SK-N-SH (cell line): Measurements from ENCODE around the gene TANC2. TPM values are rescaled to one million over a fixed set of nuclear protein-coding genes. Genes with fewer than 3 reads are reported as not detected.

Experiments used
- CTCF ChIA-PET: fragments of 300-600, 350-600 bp; formaldehyde crosslinking; extraction: SDS; loops from one replicate; lab custom pipeline; 2021; lab: Yijun Ruan, JAX
- POLR2A ChIA-PET: fragments of 350-600 bp; sonication (Branson Sonifier 250); formaldehyde crosslinking; extraction: SDS; loops from one replicate; lab custom pipeline; 2020; ENCODE audit warnings: antibody characterized with exemption, inconsistent platforms; lab: Yijun Ruan, JAX
- DNase-seq: peaks from one replicate; pipeline ENCODE4 v3.0.0; 2012
- H2AFZ ChIP-seq: fragments of 200-600 bp; sonication (generic); 2 replicates; pipeline ENCODE4 v1.8.1; 2016; ENCODE audit warnings: antibody characterized with exemption, mild to moderate bottlenecking, low read depth
- H3F3A ChIP-seq: fragments of 200-600 bp; sonication (generic); replicated peaks from 2 replicates; pipeline ENCODE3; 2016; ENCODE audit warnings: antibody characterized with exemption, mild to moderate bottlenecking; ENCODE audit not compliant: insufficient read depth
- H3K27ac ChIP-seq, 2 experiments: fragments of 200-500 bp in 1 of 2; fragments of 200-600 bp in 1 of 2; sonication (Bioruptor generic) in 1 of 2; sonication (generic), shearing (Covaris generic) in 1 of 2; 2 replicates each; pipeline versions ENCODE4 v1.5.1 to v1.6.1; 2014 to 2016; ENCODE audit warnings: low read depth in 2 of 2, inconsistent platforms in 1 of 2, low read length in 1 of 2, mild to moderate bottlenecking in 1 of 2, mixed read lengths in 1 of 2
- H3K27me3 ChIP-seq: fragments of 200-600 bp; sonication (generic), shearing (Covaris generic); 2 replicates; pipeline ENCODE4 v1.6.1; 2016; ENCODE audit warnings: mixed run types; ENCODE audit not compliant: insufficient read depth
- H3K36me3 ChIP-seq, 2 experiments: fragments of 200-500 bp in 1 of 2; fragments of 200-600 bp in 1 of 2; sonication (Bioruptor generic) in 1 of 2; sonication (generic) in 1 of 2; replicated peaks in 1 of 2; 2 replicates each; pipeline versions ENCODE3 to v1.5.1; 2014 to 2016; ENCODE audit warnings: low read length in 1 of 2, mild to moderate bottlenecking in 1 of 2; ENCODE audit not compliant: insufficient read depth in 2 of 2, control insufficient read depth in 1 of 2
- H3K4me1 ChIP-seq, 2 experiments: fragments of 200-500 bp in 1 of 2; fragments of 200-600 bp in 1 of 2; sonication (Bioruptor generic) in 1 of 2; sonication (generic), shearing (Covaris generic) in 1 of 2; 2 replicates each; pipeline versions ENCODE4 v1.5.1 to v1.6.1; 2014 to 2016; ENCODE audit warnings: low read depth in 1 of 2, low read length in 1 of 2, mixed run types in 1 of 2; ENCODE audit not compliant: insufficient read depth in 2 of 2, control insufficient read depth in 1 of 2
- H3K4me2 ChIP-seq: fragments of 200-600 bp; sonication (generic), shearing (Covaris generic); 2 replicates; pipeline ENCODE4 v1.6.1; 2017; ENCODE audit warnings: mixed run types
- H3K4me3 ChIP-seq, 2 experiments: fragments of 200-500 bp in 1 of 2; fragments of 200-600 bp in 1 of 2; sonication (Bioruptor generic) in 1 of 2; sonication (generic), shearing (Covaris generic) in 1 of 2; 2 replicates each; pipeline versions ENCODE4 v1.5.1 to v1.8.1; 2014 to 2016; ENCODE audit warnings: low read depth in 2 of 2, inconsistent platforms in 1 of 2, low read length in 1 of 2, mild to moderate bottlenecking in 1 of 2, mixed read lengths in 1 of 2, moderate library complexity in 1 of 2
- H3K79me2 ChIP-seq: fragments of 200-600 bp; sonication (generic); 2 replicates; pipeline ENCODE4 v1.8.1; 2017; ENCODE audit warnings: mild to moderate bottlenecking; ENCODE audit not compliant: insufficient read depth
- H3K9ac ChIP-seq: fragments of 200-600 bp; sonication (generic); 2 replicates; pipeline ENCODE4 v1.6.1; 2017; ENCODE audit warnings: mixed run types
- H3K9me2 ChIP-seq: fragments of 200-600 bp; sonication (generic); 2 replicates; pipeline ENCODE4 v1.6.1; 2017; ENCODE audit warnings: mixed run types
- H3K9me3 ChIP-seq: fragments of 200-600 bp; sonication (generic); 2 replicates; pipeline ENCODE4 v1.6.1; 2017; ENCODE audit warnings: mixed run types, mild to moderate bottlenecking, moderate library complexity
- H4K20me1 ChIP-seq: fragments of 200-600 bp; sonication (generic); 2 replicates; pipeline ENCODE4 v1.6.1; 2017; ENCODE audit warnings: mild to moderate bottlenecking, mixed run types; ENCODE audit not compliant: insufficient read depth
- ELF1 ChIP-seq: IDR thresholded peaks from 2 replicates; pipeline ENCODE4 v1.4.0; 2012
- EP300 ChIP-seq, 2 experiments: IDR thresholded peaks; 2 replicates each; pipeline versions ENCODE4 v1.4.0 to v1.6.1; 2012; ENCODE audit warnings: borderline replicate concordance in 1 of 2, low read depth in 1 of 2, low read length in 1 of 2
- EZH2phosphoT487 ChIP-seq: fragments of 200-600 bp; sonication (generic); IDR thresholded peaks from 2 replicates; pipeline ENCODE4 v1.6.1; 2017; ENCODE audit warnings: low read depth, mixed run types, mild to moderate bottlenecking, antibody characterized with exemption, moderate library complexity, borderline replicate concordance
- GABPA ChIP-seq: IDR thresholded peaks from 2 replicates; pipeline ENCODE4 v1.4.0; 2012; ENCODE audit warnings: low read depth, mild to moderate bottlenecking
- GATA2 ChIP-seq: sonication (generic); formaldehyde crosslinking; IDR thresholded peaks from 2 replicates; pipeline ENCODE4 v1.5.0; 2020; ENCODE audit warnings: mild to moderate bottlenecking, missing genetic modification reagents
- MAX ChIP-seq: IDR thresholded peaks from 2 replicates; pipeline ENCODE4 v1.4.0; 2012; ENCODE audit warnings: low read depth
- MEF2A ChIP-seq: IDR thresholded peaks from 2 replicates; pipeline ENCODE4 v1.4.0; 2012; ENCODE audit warnings: low read depth, borderline replicate concordance
- MXI1 ChIP-seq: IDR thresholded peaks from 2 replicates; pipeline ENCODE4 v1.6.1; 2012; ENCODE audit warnings: mild to moderate bottlenecking, low read depth, low read length, improper control_type of control experiment
- RCOR1 ChIP-seq: fragments of 150-350 bp; IDR thresholded peaks from 2 replicates; pipeline ENCODE4 v1.6.1; 2017; ENCODE audit warnings: antibody characterized with exemption, low read length
- RFX5 ChIP-seq: IDR thresholded peaks from 2 replicates; pipeline ENCODE4 v1.6.1; 2012; ENCODE audit warnings: mild to moderate bottlenecking, improper control_type of control experiment, low read length
- TAF1 ChIP-seq: IDR thresholded peaks from 2 replicates; pipeline ENCODE4 v1.6.1; 2012; ENCODE audit warnings: low read depth, mild to moderate bottlenecking, low read length, moderate library complexity, borderline replicate concordance
- TEAD4 ChIP-seq: IDR thresholded peaks from 2 replicates; pipeline ENCODE4 v1.4.0; 2012; ENCODE audit warnings: mild to moderate bottlenecking, borderline replicate concordance; ENCODE audit not compliant: insufficient read depth
- USF2 ChIP-seq: fragments of 150-350 bp; IDR thresholded peaks from 2 replicates; pipeline ENCODE4 v1.6.1; 2017; ENCODE audit warnings: antibody characterized with exemption, low read length, low read depth, borderline replicate concordance
- YY1 ChIP-seq: IDR thresholded peaks from 2 replicates; pipeline ENCODE4 v1.4.0; 2012; ENCODE audit warnings: low read depth, mild to moderate bottlenecking
- WGBS: methylation state at CpG from one replicate; pipeline ENCODE4 v1.1.6; 2017; ENCODE audit warnings: low lambda C conversion rate; 5-methylcytosine and 5-hydroxymethylcytosine counted together
- polyA plus RNA-seq, 3 experiments: library from polyadenylated mRNA; depleted of rRNA; stranded (reverse); fragments of >200 nt; gene quantifications; 2 replicates each; pipeline ENCODE4 v1.2.3, GENCODE V29; 2012
- TF ChIP-seq, protein P1 (sequence below): IDR thresholded peaks from 2 replicates; pipeline ENCODE4 v1.6.1; 2012; ENCODE audit warnings: mild to moderate bottlenecking, low read depth, low read length, moderate library complexity
- TF ChIP-seq, protein P2 (sequence below): fragments of 150-350 bp; IDR thresholded peaks from 2 replicates; pipeline ENCODE4 v1.6.1; 2016; ENCODE audit warnings: mild to moderate bottlenecking, low read depth, low read length
- TF ChIP-seq, protein P3 (sequence below): fragments of 200-600 bp; sonication (generic); IDR thresholded peaks from 2 replicates; pipeline ENCODE4 v1.6.1; 2017; ENCODE audit warnings: antibody characterized with exemption, mild to moderate bottlenecking, moderate library complexity
- TF ChIP-seq, protein P4 (sequence below): IDR thresholded peaks from 2 replicates; pipeline ENCODE4 v1.4.0; 2012; ENCODE audit warnings: low read depth, borderline replicate concordance

TANC2 gene
- polyA plus RNA-seq, 1 of the 3 experiments (the other 2 are of a cell fraction), result 23.0 TPM

GRCh38 chr17:62923258-62924150 is 42.5 kb upstream of the TANC2 start:
- Histone ChIP-seq H3K4me3 (no peak overlapping the region), H3K9ac (no peak overlapping the region), H3K27ac (peak overlapping the region in 1 of 2 experiments; percentile 86; a peak in 2 of 4 replicates), H3K27me3 (no peaks in the 10 kb centered on the region), H3F3A (no peaks in the 10 kb centered on the region), H3K9me2 (no peaks in the 10 kb centered on the region), H4K20me1 (no peaks in the 10 kb centered on the region), H3K4me1 (peaks cover 0 to 18% of the 10 kb centered on the region in 2 experiments; a peak in 2 of 4 replicates), H3K79me2 (no peaks in the 10 kb centered on the region), H3K4me2 (no peak overlapping the region), H3K9me3 (no peaks in the 10 kb centered on the region), H2AFZ (no peak overlapping the region), H3K36me3 (no peaks in the 10 kb centered on the region)
- WGBS, result 70% methylated on average over 11 of the region's 11 CpGs
- no peak for TF ChIP-seq MAX
- TF ChIP-seq EZH2phosphoT487, result no peak
- no peak for TF ChIP-seq ELF1
- TF ChIP-seq, protein P1, sequence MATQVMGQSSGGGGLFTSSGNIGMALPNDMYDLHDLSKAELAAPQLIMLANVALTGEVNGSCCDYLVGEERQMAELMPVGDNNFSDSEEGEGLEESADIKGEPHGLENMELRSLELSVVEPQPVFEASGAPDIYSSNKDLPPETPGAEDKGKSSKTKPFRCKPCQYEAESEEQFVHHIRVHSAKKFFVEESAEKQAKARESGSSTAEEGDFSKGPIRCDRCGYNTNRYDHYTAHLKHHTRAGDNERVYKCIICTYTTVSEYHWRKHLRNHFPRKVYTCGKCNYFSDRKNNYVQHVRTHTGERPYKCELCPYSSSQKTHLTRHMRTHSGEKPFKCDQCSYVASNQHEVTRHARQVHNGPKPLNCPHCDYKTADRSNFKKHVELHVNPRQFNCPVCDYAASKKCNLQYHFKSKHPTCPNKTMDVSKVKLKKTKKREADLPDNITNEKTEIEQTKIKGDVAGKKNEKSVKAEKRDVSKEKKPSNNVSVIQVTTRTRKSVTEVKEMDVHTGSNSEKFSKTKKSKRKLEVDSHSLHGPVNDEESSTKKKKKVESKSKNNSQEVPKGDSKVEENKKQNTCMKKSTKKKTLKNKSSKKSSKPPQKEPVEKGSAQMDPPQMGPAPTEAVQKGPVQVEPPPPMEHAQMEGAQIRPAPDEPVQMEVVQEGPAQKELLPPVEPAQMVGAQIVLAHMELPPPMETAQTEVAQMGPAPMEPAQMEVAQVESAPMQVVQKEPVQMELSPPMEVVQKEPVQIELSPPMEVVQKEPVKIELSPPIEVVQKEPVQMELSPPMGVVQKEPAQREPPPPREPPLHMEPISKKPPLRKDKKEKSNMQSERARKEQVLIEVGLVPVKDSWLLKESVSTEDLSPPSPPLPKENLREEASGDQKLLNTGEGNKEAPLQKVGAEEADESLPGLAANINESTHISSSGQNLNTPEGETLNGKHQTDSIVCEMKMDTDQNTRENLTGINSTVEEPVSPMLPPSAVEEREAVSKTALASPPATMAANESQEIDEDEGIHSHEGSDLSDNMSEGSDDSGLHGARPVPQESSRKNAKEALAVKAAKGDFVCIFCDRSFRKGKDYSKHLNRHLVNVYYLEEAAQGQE, result no peak
- TF ChIP-seq, protein P2, sequence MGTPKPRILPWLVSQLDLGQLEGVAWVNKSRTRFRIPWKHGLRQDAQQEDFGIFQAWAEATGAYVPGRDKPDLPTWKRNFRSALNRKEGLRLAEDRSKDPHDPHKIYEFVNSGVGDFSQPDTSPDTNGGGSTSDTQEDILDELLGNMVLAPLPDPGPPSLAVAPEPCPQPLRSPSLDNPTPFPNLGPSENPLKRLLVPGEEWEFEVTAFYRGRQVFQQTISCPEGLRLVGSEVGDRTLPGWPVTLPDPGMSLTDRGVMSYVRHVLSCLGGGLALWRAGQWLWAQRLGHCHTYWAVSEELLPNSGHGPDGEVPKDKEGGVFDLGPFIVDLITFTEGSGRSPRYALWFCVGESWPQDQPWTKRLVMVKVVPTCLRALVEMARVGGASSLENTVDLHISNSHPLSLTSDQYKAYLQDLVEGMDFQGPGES, result no peak
- TF ChIP-seq EP300 (IDR thresholded peaks at IDR 0.05; ENCODE audit: borderline replicate concordance in 1 of 2, low read depth in 1 of 2, low read length in 1 of 2), result peak in 1 of 2 experiments; percentile 65; a peak in 1 of 4 replicates
- no peak for TF ChIP-seq MEF2A
- TF ChIP-seq TEAD4, result no peak
- TF ChIP-seq YY1, result no peak
- no peak for TF ChIP-seq USF2
- TF ChIP-seq, protein P3, sequence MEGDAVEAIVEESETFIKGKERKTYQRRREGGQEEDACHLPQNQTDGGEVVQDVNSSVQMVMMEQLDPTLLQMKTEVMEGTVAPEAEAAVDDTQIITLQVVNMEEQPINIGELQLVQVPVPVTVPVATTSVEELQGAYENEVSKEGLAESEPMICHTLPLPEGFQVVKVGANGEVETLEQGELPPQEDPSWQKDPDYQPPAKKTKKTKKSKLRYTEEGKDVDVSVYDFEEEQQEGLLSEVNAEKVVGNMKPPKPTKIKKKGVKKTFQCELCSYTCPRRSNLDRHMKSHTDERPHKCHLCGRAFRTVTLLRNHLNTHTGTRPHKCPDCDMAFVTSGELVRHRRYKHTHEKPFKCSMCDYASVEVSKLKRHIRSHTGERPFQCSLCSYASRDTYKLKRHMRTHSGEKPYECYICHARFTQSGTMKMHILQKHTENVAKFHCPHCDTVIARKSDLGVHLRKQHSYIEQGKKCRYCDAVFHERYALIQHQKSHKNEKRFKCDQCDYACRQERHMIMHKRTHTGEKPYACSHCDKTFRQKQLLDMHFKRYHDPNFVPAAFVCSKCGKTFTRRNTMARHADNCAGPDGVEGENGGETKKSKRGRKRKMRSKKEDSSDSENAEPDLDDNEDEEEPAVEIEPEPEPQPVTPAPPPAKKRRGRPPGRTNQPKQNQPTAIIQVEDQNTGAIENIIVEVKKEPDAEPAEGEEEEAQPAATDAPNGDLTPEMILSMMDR, result no peak
- TF ChIP-seq GABPA, result no peak
- TF ChIP-seq RCOR1, result peak; percentile 54; the same call in 1 of the 2 replicates
- 0 out of 2 replicates have a peak, but pooled peaks have one; percentile 16 for TF ChIP-seq MXI1
- TF ChIP-seq RFX5, result 0 out of 2 replicates have a peak, but pooled peaks have one; percentile 1
- peak; percentile 95 for TF ChIP-seq GATA2 (CRISPR knock-in tag)
- TF ChIP-seq, protein P4, sequence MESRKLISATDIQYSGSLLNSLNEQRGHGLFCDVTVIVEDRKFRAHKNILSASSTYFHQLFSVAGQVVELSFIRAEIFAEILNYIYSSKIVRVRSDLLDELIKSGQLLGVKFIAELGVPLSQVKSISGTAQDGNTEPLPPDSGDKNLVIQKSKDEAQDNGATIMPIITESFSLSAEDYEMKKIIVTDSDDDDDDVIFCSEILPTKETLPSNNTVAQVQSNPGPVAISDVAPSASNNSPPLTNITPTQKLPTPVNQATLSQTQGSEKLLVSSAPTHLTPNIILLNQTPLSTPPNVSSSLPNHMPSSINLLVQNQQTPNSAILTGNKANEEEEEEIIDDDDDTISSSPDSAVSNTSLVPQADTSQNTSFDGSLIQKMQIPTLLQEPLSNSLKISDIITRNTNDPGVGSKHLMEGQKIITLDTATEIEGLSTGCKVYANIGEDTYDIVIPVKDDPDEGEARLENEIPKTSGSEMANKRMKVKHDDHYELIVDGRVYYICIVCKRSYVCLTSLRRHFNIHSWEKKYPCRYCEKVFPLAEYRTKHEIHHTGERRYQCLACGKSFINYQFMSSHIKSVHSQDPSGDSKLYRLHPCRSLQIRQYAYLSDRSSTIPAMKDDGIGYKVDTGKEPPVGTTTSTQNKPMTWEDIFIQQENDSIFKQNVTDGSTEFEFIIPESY, result no peak
- TF ChIP-seq TAF1, result no peak
- CTCF ChIA-PET, result interaction anchor here (1.0 to 1.4 kb wide), 4 partner anchors 16 to 219 kb away, joined by 3 read pairs; no protein-coding TSS in a partner anchor
- POLR2A ChIA-PET, result interaction anchor here (0.5 to 0.9 kb wide), 4 partner anchors 8 to 96 kb away, joined by 3 to 4 read pairs (median 3); no protein-coding TSS in a partner anchor
- peak; percentile 77 for DNase-seq
